Measurements from ENCODE around the gene RTKN2.

- TF ChIP-seq CTCF (IDR thresholded peaks at IDR 0.05) = no peak
- no peak for TF ChIP-seq POLR2A (IDR thresholded peaks at IDR 0.05)
- no peak for TF ChIP-seq POLR2AphosphoS5 (IDR thresholded peaks at IDR 0.05)
Observed at GRCh38 chr10:62186999-62187675, 81.5 kb downstream of the RTKN2 start.
